Skeletal muscle satellite cell (primary cell): ENCODE measurements around the gene TIGAR.

Experiments used
- H3K27me3 ChIP-seq: 2 replicates; pipeline ENCODE4 v1.7.0; 2013; ENCODE audit warnings: low read length; ENCODE audit not compliant: control insufficient read depth, insufficient read depth
- H3K36me3 ChIP-seq: 2 replicates; pipeline ENCODE4 v1.7.0; 2013; ENCODE audit warnings: mild to moderate bottlenecking, control low read depth, low read length; ENCODE audit not compliant: insufficient read depth
- H3K4me1 ChIP-seq: 2 replicates; pipeline ENCODE4 v1.7.0; 2013; ENCODE audit warnings: low read length; ENCODE audit not compliant: control insufficient read depth, insufficient read depth
- H3K4me2 ChIP-seq: 2 replicates; pipeline ENCODE4 v1.7.0; 2013; ENCODE audit warnings: mild to moderate bottlenecking, low read length
- H3K4me3 ChIP-seq: 2 replicates; pipeline ENCODE4 v1.7.0; 2013; ENCODE audit warnings: low read length
- H3K9ac ChIP-seq: 2 replicates; pipeline ENCODE4 v1.7.0; 2013; ENCODE audit warnings: mild to moderate bottlenecking, low read depth, low read length, moderate library complexity
- H3K9me3 ChIP-seq: replicated peaks from 2 replicates; pipeline ENCODE4 v1.7.0; 2013; ENCODE audit warnings: mild to moderate bottlenecking, control low read depth, low read length

TIGAR gene

GRCh38 chr12:4366090-4366489, 45.1 kb downstream of the TIGAR start:
- Histone ChIP-seq H3K27me3 (peaks cover 8% of the 10 kb centered on the region), H3K4me1 (no peaks in the 10 kb centered on the region), H3K36me3 (no peaks in the 10 kb centered on the region), H3K9me3 (no peaks in the 10 kb centered on the region), H3K4me3 (no peak overlapping the region), H3K9ac (no peak overlapping the region), H3K4me2 (no peak overlapping the region)

GRCh38 chr12:4369548-4369947, 48.5 kb downstream of the TIGAR start:
- H3K4me1 ChIP-seq = no peaks in the 10 kb centered on the region
- H3K4me2 ChIP-seq = no peak overlapping the region
- H3K4me3 ChIP-seq = no peak overlapping the region
- H3K36me3 ChIP-seq = no peaks in the 10 kb centered on the region
- H3K9me3 ChIP-seq = no peaks in the 10 kb centered on the region
- H3K27me3 ChIP-seq = peaks cover 8% of the 10 kb centered on the region
- H3K9ac ChIP-seq = no peak overlapping the region

GRCh38 chr12:4370265-4370664, 49.3 kb downstream of the TIGAR start:
- H3K9ac ChIP-seq = no peak overlapping the region
- H3K4me1 ChIP-seq = no peaks in the 10 kb centered on the region
- no peak overlapping the region for H3K4me2 ChIP-seq
- H3K4me3 ChIP-seq = no peak overlapping the region
- no peaks in the 10 kb centered on the region for H3K9me3 ChIP-seq
- no peaks in the 10 kb centered on the region for H3K36me3 ChIP-seq
- peaks cover 13% of the 10 kb centered on the region for H3K27me3 ChIP-seq

GRCh38 chr12:4372653-4373052, 51.6 kb downstream of the TIGAR start:
- no peak overlapping the region for H3K4me2 ChIP-seq
- H3K9me3 ChIP-seq = no peaks in the 10 kb centered on the region
- no peak overlapping the region for H3K4me3 ChIP-seq
- H3K4me1 ChIP-seq = no peaks in the 10 kb centered on the region
- H3K9ac ChIP-seq = no peak overlapping the region
- H3K36me3 ChIP-seq = no peaks in the 10 kb centered on the region
- peaks cover 11% of the 10 kb centered on the region for H3K27me3 ChIP-seq

- peaks cover 14% of the 10 kb centered on the region for H3K27me3 ChIP-seq
- H3K9me3 ChIP-seq = no peaks in the 10 kb centered on the region
- no peaks in the 10 kb centered on the region for H3K4me1 ChIP-seq
- H3K4me3 ChIP-seq = no peak overlapping the region
- no peaks in the 10 kb centered on the region for H3K36me3 ChIP-seq
- no peak overlapping the region for H3K9ac ChIP-seq
- H3K4me2 ChIP-seq = no peak overlapping the region
These were observed 54.4 kb downstream of the TIGAR start for GRCh38 chr12:4375449-4375848.

- Histone ChIP-seq H3K9ac (no peak overlapping the region), H3K9me3 (no peaks in the 10 kb centered on the region), H3K4me3 (no peak overlapping the region), H3K4me2 (no peak overlapping the region), H3K27me3 (peaks cover 28% of the 10 kb centered on the region), H3K4me1 (no peaks in the 10 kb centered on the region), H3K36me3 (no peaks in the 10 kb centered on the region)
These were observed 57.8 kb downstream of the TIGAR start for GRCh38 chr12:4378772-4379171.

- Histone ChIP-seq H3K36me3 (no peaks in the 10 kb centered on the region), H3K27me3 (peaks cover 32% of the 10 kb centered on the region), H3K9ac (no peak within 1 kb of the TSS), H3K9me3 (no peaks in the 10 kb centered on the region), H3K4me3 (no peak within 1 kb of the TSS), H3K4me2 (no peak within 1 kb of the TSS), H3K4me1 (no peaks in the 10 kb centered on the region)
These were observed 58.4 kb downstream of the TIGAR start, which contains the start of gene FGF23 for GRCh38 chr12:4379405-4379804. FGF23 (minus strand) TSS chr12:4379712; CDS start chr12:4379582, 130 bp downstream.

GRCh38 chr12:4380332-4380731, 59.3 kb downstream of the TIGAR start:
- Histone ChIP-seq H3K4me2 (no peak overlapping the region), H3K4me1 (no peaks in the 10 kb centered on the region), H3K9ac (no peak overlapping the region), H3K9me3 (no peaks in the 10 kb centered on the region), H3K36me3 (no peaks in the 10 kb centered on the region), H3K27me3 (peaks cover 30% of the 10 kb centered on the region), H3K4me3 (no peak overlapping the region)

- H3K27me3 ChIP-seq = peaks cover 38% of the 10 kb centered on the region
- H3K4me1 ChIP-seq = no peaks in the 10 kb centered on the region
- H3K4me2 ChIP-seq = no peak overlapping the region
- no peaks in the 10 kb centered on the region for H3K36me3 ChIP-seq
- H3K9me3 ChIP-seq = no peaks in the 10 kb centered on the region
- H3K9ac ChIP-seq = no peak overlapping the region
- no peak overlapping the region for H3K4me3 ChIP-seq
These were observed 62.4 kb downstream of the TIGAR start for GRCh38 chr12:4383304-4383865.

GRCh38 chr12:4386801-4387200, 65.8 kb downstream of the TIGAR start:
- H3K4me1 ChIP-seq = no peaks in the 10 kb centered on the region
- peaks cover 22% of the 10 kb centered on the region for H3K27me3 ChIP-seq
- no peak overlapping the region for H3K4me3 ChIP-seq
- no peaks in the 10 kb centered on the region for H3K9me3 ChIP-seq
- H3K36me3 ChIP-seq = no peaks in the 10 kb centered on the region
- no peak overlapping the region for H3K9ac ChIP-seq
- no peak overlapping the region for H3K4me2 ChIP-seq

- Histone ChIP-seq H3K4me2 (no peak overlapping the region), H3K36me3 (no peaks in the 10 kb centered on the region), H3K9ac (no peak overlapping the region), H3K27me3 (peaks cover 20% of the 10 kb centered on the region), H3K9me3 (no peaks in the 10 kb centered on the region), H3K4me1 (no peaks in the 10 kb centered on the region), H3K4me3 (no peak overlapping the region)
These were observed 66.6 kb downstream of the TIGAR start for GRCh38 chr12:4387607-4388006.

- Histone ChIP-seq H3K4me1 (no peaks in the 10 kb centered on the region), H3K27me3 (peaks cover 16% of the 10 kb centered on the region), H3K9ac (no peak overlapping the region), H3K4me3 (no peak overlapping the region), H3K4me2 (no peak overlapping the region), H3K9me3 (no peaks in the 10 kb centered on the region), H3K36me3 (no peaks in the 10 kb centered on the region)
These were observed 67.0 kb downstream of the TIGAR start for GRCh38 chr12:4388032-4388431.
